Activated T-cell treated with anti-CD3 and anti-CD28 coated beads for 24 hours (primary cell): ENCODE results near the gene DLG1.
A peak's percentile ranks its signal among the peaks of the same experiment; 100 is the strongest.
"Not testable (repeated sequence)": the region's sequence is repeated elsewhere in the genome, so short reads cannot be mapped to it uniquely, and the experiment has no call there.

Experiments used
- DNase-seq: peaks from one replicate; pipeline ENCODE4 v3.0.0-alpha.2; 2020; ENCODE audit warnings: low read depth

Gene DLG1

GRCh38 chr3:197088370-197088769 is 210.0 kb downstream of the DLG1 start:
- DNase-seq, result no peak

GRCh38 chr3:197085137-197085536 is 213.3 kb downstream of the DLG1 start:
- no peak for DNase-seq

GRCh38 chr3:197083486-197083885 is 214.9 kb downstream of the DLG1 start:
- DNase-seq, result peak; percentile 0

- no peak for DNase-seq
These were observed 215.5 kb downstream of the DLG1 start for GRCh38 chr3:197082871-197083270.

- DNase-seq, result no peak
These were observed 218.1 kb downstream of the DLG1 start for GRCh38 chr3:197080344-197080743.

GRCh38 chr3:197076415-197076814 is 222.0 kb downstream of the DLG1 start:
- no peak for DNase-seq

- no peak for DNase-seq
These were observed 230.3 kb downstream of the DLG1 start for GRCh38 chr3:197068077-197068476.

GRCh38 chr3:197064771-197065170 is 233.6 kb downstream of the DLG1 start:
- no peak for DNase-seq

- DNase-seq, result no peak
These were observed 236.0 kb downstream of the DLG1 start for GRCh38 chr3:197062446-197062845.

GRCh38 chr3:197051637-197052036 is 246.8 kb downstream of the DLG1 start:
- not testable (repeated sequence) for DNase-seq

- DNase-seq, result no peak
These were observed 247.9 kb downstream of the DLG1 start for GRCh38 chr3:197050511-197050910.

- DNase-seq, result no peak
These were observed 255.9 kb downstream of the DLG1 start for GRCh38 chr3:197042539-197042938.

- no peak for DNase-seq
These were observed 256.4 kb downstream of the DLG1 start for GRCh38 chr3:197041875-197042488.

GRCh38 chr3:197040658-197041057 is 257.8 kb downstream of the DLG1 start:
- no peak for DNase-seq

- DNase-seq, result no peak
These were observed 259.5 kb downstream of the DLG1 start for GRCh38 chr3:197038679-197039462.

GRCh38 chr3:197035577-197035976 is 262.8 kb downstream of the DLG1 start:
- DNase-seq, result no peak

- DNase-seq, result not testable (repeated sequence)
These were observed 263.6 kb downstream of the DLG1 start for GRCh38 chr3:197034778-197035177.

GRCh38 chr3:197033764-197034163 is 264.6 kb downstream of the DLG1 start:
- DNase-seq, result not testable (repeated sequence)

- DNase-seq, result no peak
These were observed 266.8 kb downstream of the DLG1 start for GRCh38 chr3:197031315-197032285.

GRCh38 chr3:197030379-197031314 is 267.8 kb downstream of the DLG1 start:
- no peak for DNase-seq

- DNase-seq, result peak; percentile 61
These were observed 268.8 kb downstream of the DLG1 start, which contains the start of gene MELTF for GRCh38 chr3:197029511-197030167. MELTF (minus strand) TSS chr3:197029817; CDS start chr3:197029702, 115 bp downstream.
